Endothelial cell of umbilical vein (primary cell): ENCODE data around the gene SIN3B. TPM values are rescaled to one million over a fixed set of nuclear protein-coding genes. Genes with fewer than 3 reads are reported as not detected.
A peak's percentile ranks its signal among the peaks of the same experiment; 100 is the strongest.

ENCODE experiments used
- BruUV-seq: library from RNA; stranded (reverse); fragments of 400-500 nt; replicated peaks from 2 replicates; lab custom pipeline; 2021; lab: Mats Ljungman, UMichigan
- CTCF ChIA-PET: fragments of 300-600, 350-600 bp; sonication (Branson Sonifier 250); formaldehyde crosslinking; loops from one replicate; lab custom pipeline; 2021; ENCODE audit warnings: antibody characterized with exemption, inconsistent platforms; lab: Charles Lee
- POLR2A ChIA-PET: fragments of 300-600, 350-600 bp; sonication (Branson Sonifier 250); formaldehyde crosslinking; loops from one replicate; lab custom pipeline; 2021; ENCODE audit warnings: antibody characterized with exemption, inconsistent platforms; lab: Charles Lee
- DNase-seq: peaks from one replicate; pipeline ENCODE4 v3.0.0-alpha.2; 2011; ENCODE audit warnings: low read depth, low spot score
- FAIRE-seq: peaks from 2 replicates; lab custom pipeline; 2011; peaks lifted over from hg19 to GRCh38; lab: Jason Lieb, UNC
- H2AFZ ChIP-seq: 2 replicates; pipeline ENCODE4 v1.6.0; 2012; ENCODE audit warnings: low read depth, low read length, control low read depth, inconsistent platforms
- H3K27ac ChIP-seq: 2 replicates; pipeline ENCODE4 v1.5.1; 2011; ENCODE audit warnings: low read depth, mild to moderate bottlenecking, control low read depth, low read length, moderate library complexity; ENCODE audit not compliant: insufficient read depth
- H3K27me3 ChIP-seq, 2 experiments: 2 replicates each; pipeline versions ENCODE4 v1.6.0 to v1.6.1; 2011; ENCODE audit warnings: low read length in 2 of 2, mixed read lengths in 1 of 2; ENCODE audit not compliant: control insufficient read depth in 2 of 2, insufficient read depth in 2 of 2
- H3K36me3 ChIP-seq, 2 experiments: 2 replicates in 1 of 2; 3 replicates in 1 of 2; pipeline ENCODE4 v1.5.1; 2011; ENCODE audit warnings: low read length in 2 of 2, mild to moderate bottlenecking in 1 of 2, moderate library complexity in 1 of 2; ENCODE audit not compliant: control insufficient read depth in 2 of 2, insufficient read depth in 2 of 2; ENCODE audit errors: extremely low read depth in 1 of 2
- H3K4me1 ChIP-seq: 3 replicates; pipeline ENCODE4 v1.5.1; 2011; ENCODE audit warnings: mild to moderate bottlenecking, low read length; ENCODE audit not compliant: control insufficient read depth, insufficient read depth; ENCODE audit errors: extremely low read depth
- H3K4me2 ChIP-seq: 2 replicates; pipeline ENCODE4 v1.6.1; 2011; ENCODE audit warnings: low read length, control low read depth, mixed read lengths; ENCODE audit not compliant: insufficient read depth
- H3K4me3 ChIP-seq, 3 experiments: fragments of 200-600 bp in 1 of 3; sonication (generic), shearing (Covaris generic) in 1 of 3; replicated peaks in 1 of 3; 2 replicates each; pipeline ENCODE4 v1.5.1; 2011 to 2016; ENCODE audit warnings: control low read depth in 3 of 3, low read length in 3 of 3, mild to moderate bottlenecking in 2 of 3, inconsistent platforms in 1 of 3, low read depth in 1 of 3, moderate library complexity in 1 of 3; ENCODE audit not compliant: insufficient read depth in 1 of 3
- H3K79me2 ChIP-seq: 2 replicates; pipeline ENCODE4 v1.6.0; 2012; ENCODE audit warnings: low read length, inconsistent platforms; ENCODE audit not compliant: control insufficient read depth, insufficient read depth
- H3K9ac ChIP-seq: replicated peaks from 2 replicates; pipeline ENCODE3; 2011; ENCODE audit warnings: low read length, control low read depth; ENCODE audit not compliant: insufficient read depth; ENCODE audit errors: extremely low read depth
- H3K9me1 ChIP-seq: replicated peaks from 3 replicates; pipeline ENCODE4 v1.6.0; 2011; ENCODE audit warnings: mild to moderate bottlenecking, low read length; ENCODE audit not compliant: control insufficient read depth, insufficient read depth; ENCODE audit errors: extremely low read depth
- H3K9me3 ChIP-seq: replicated peaks from 2 replicates; pipeline ENCODE4 v1.5.1; 2012; ENCODE audit warnings: low read length, inconsistent platforms; ENCODE audit not compliant: control insufficient read depth, insufficient read depth
- H4K20me1 ChIP-seq: replicated peaks from 2 replicates; pipeline ENCODE3; 2011; ENCODE audit warnings: mild to moderate bottlenecking, low read length; ENCODE audit not compliant: control insufficient read depth, insufficient read depth; ENCODE audit errors: extremely low read depth
- EZH2 ChIP-seq: IDR thresholded peaks from 2 replicates; pipeline ENCODE4 v1.6.1; 2012; ENCODE audit warnings: borderline replicate concordance, low read depth, mild to moderate bottlenecking, moderate library complexity, low read length, inconsistent platforms; ENCODE audit not compliant: severe bottlenecking
- FOS ChIP-seq: IDR thresholded peaks from 2 replicates; pipeline ENCODE4 v1.6.1; 2011; ENCODE audit warnings: mild to moderate bottlenecking, low read length, moderate library complexity, borderline replicate concordance; ENCODE audit not compliant: insufficient read depth
- GATA2 ChIP-seq: IDR thresholded peaks from 2 replicates; pipeline ENCODE4 v1.7.0; 2011; ENCODE audit warnings: low read depth, mild to moderate bottlenecking, moderate library complexity, mixed read lengths, low read length; ENCODE audit not compliant: insufficient read length, insufficient read depth
- JUN ChIP-seq: IDR thresholded peaks from 2 replicates; pipeline ENCODE4 v1.6.1; 2011; ENCODE audit warnings: borderline replicate concordance, low read depth; ENCODE audit not compliant: insufficient read length, insufficient read depth
- MYC ChIP-seq: IDR thresholded peaks from one replicate; pipeline ENCODE4 v1.6.1; 2011; ENCODE audit warnings: mild to moderate bottlenecking, low read depth, low read length
- POLR2A ChIP-seq: IDR thresholded peaks from 2 replicates; pipeline ENCODE4 v1.6.1; 2012; ENCODE audit warnings: low read depth, mild to moderate bottlenecking, control low read depth, low read length
- POLR2AphosphoS5 ChIP-seq: IDR thresholded peaks from 2 replicates; pipeline ENCODE4 v1.6.1; 2012; ENCODE audit warnings: low read depth, mild to moderate bottlenecking, control low read depth, low read length, moderate library complexity; ENCODE audit not compliant: insufficient read depth
- dilution Hi-C: fragments of 300-500 bp; cut with MboI; formaldehyde crosslinking; loops from one replicate; pipeline ENCODE4 v1.15.0; 2019; ENCODE audit warnings: low sequenced_read_pairs; ENCODE audit not compliant: extremely low pct_ligation_motif_present
- intact Hi-C: fragments of 100-400 bp; cut with micrococcal nuclease; formaldehyde crosslinking; loops from one replicate; pipeline ENCODE4 v1.10.0; 2022
- polyA plus RNA-seq, 4 experiments: library from polyadenylated mRNA; depleted of rRNA in 3 of 4; stranded (reverse) in 3 of 4; unstranded in 1 of 4; fragments of >200 nt; gene quantifications; 2 replicates each; pipeline versions ENCODE4 v1.2.1 to v1.2.3, GENCODE V29; 2011 to 2012; ENCODE audit warnings: missing spikeins in 1 of 4
- total RNA-seq: library from RNA; stranded (reverse); gene quantifications from 2 replicates; pipeline ENCODE4 v1.2.3, GENCODE V29; 2021
- TF ChIP-seq, protein P1 (sequence below): IDR thresholded peaks from 2 replicates; pipeline ENCODE4 v1.6.1; 2011; ENCODE audit not compliant: insufficient read depth, insufficient read length
- TF ChIP-seq, protein P2 (sequence below), 2 donors: IDR thresholded peaks; 1 replicate in 1 of 2; 2 replicates in 1 of 2; pipeline ENCODE4 v1.5.1; 2011; ENCODE audit warnings: low read length in 2 of 2, mild to moderate bottlenecking in 2 of 2, moderate library complexity in 2 of 2, control low read depth in 1 of 2, inconsistent platforms in 1 of 2, low read depth in 1 of 2; ENCODE audit not compliant: insufficient read depth in 1 of 2; ENCODE audit errors: extremely low read depth in 1 of 2

SIN3B gene
- total and polyA plus RNA-seq, 2 donors (not counting 3 experiments of a cell fraction or from before 2014, with no cell fraction given) = 46.2 to 75.0 TPM

DNA sequence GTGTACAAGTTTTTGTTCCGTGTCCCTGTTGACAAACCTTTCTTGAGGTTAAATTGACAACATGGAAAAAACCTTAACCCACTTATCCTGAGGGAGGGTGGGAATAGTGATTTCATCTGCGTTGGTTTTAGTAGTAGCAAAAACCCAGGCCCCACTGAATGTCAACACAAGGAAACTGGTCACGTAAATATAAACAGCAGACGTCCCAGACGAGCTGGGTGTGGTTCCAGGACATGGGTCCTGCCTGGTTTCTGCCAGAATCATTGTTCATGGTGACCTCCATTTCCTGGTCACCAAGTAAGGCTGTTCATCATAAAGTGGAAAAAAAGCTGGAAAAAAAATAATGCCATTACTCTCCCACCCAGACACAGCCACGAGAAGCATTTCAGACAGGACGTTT, 42.7 kb downstream of the SIN3B start:
- H3K4me1 ChIP-seq = peaks cover 21% of the 10 kb centered on the region
- no peaks in the 10 kb centered on the region for H4K20me1 ChIP-seq
- POLR2A ChIA-PET = no interaction called here
- CTCF ChIA-PET = interaction anchor here (1.4 kb wide), 1 partner anchor 180 kb away, joined by 5 read pairs; no protein-coding TSS in a partner anchor
- no peaks in the 10 kb centered on the region for H3K9me3 ChIP-seq
- peak; percentile 94 for DNase-seq
- peak overlapping the region; percentile 19 for H3K9ac ChIP-seq
- no peaks in the 10 kb centered on the region for H3K27me3 ChIP-seq
- peak; percentile 99 for FAIRE-seq
- H3K27ac ChIP-seq = peak overlapping the region; percentile 64
- no peaks in the 10 kb centered on the region for H3K9me1 ChIP-seq
- H2AFZ ChIP-seq = no peak overlapping the region
- H3K4me2 ChIP-seq = no peak overlapping the region
- peak; percentile 69 for TF ChIP-seq POLR2AphosphoS5
- TF ChIP-seq MYC = no peak
- peak; percentile 7 for TF ChIP-seq JUN
- TF ChIP-seq, protein P1, sequence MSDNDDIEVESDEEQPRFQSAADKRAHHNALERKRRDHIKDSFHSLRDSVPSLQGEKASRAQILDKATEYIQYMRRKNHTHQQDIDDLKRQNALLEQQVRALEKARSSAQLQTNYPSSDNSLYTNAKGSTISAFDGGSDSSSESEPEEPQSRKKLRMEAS = no peak
- TF ChIP-seq FOS = no peak
- intact Hi-C loops = loop anchor here (1.0 kb wide), 2 partner anchors 16 to 25 kb away; partner anchors contain the start of gene F2RL3
- no TSS peak for BruUV-seq
- H3K79me2 ChIP-seq = peaks cover 27% of the 10 kb centered on the region
- no peak overlapping the region for H3K4me3 ChIP-seq
- peaks cover 18 to 38% of the 10 kb centered on the region in 2 experiments for H3K36me3 ChIP-seq
- dilution Hi-C loops = no loop called here

DNA sequence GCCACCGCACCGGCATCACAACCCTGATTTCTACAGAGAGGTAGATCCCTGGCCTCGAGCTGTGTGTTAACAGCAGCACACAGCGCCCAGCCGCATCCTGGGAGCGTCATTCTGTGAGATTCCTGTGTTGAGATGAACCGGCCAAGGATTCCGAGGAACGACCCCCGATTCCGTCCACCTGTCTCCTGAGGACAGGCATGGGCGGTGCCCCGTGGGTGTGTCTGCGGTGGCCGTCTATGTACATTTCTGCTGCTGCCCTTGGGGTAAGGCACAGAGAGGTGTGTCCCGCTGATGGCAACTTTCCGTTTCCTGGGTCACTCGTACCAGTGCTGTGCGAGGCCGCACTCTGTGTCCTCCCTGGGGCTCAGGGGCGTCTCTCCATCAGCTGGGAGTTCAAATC, 43.5 kb downstream of the SIN3B start:
- DNase-seq (no peak), FAIRE-seq (no peak)
- H3K36me3 ChIP-seq = peaks cover 22 to 34% of the 10 kb centered on the region in 2 experiments
- H3K9me1 ChIP-seq = no peaks in the 10 kb centered on the region
- H4K20me1 ChIP-seq = no peaks in the 10 kb centered on the region
- no TSS peak for BruUV-seq
- H3K4me1 ChIP-seq = peaks cover 27% of the 10 kb centered on the region
- no peak overlapping the region for H2AFZ ChIP-seq
- ChIA-PET POLR2A (no interaction called here), CTCF (interaction anchor here (0.5 kb wide), 1 partner anchor 386 kb away, joined by 4 read pairs; no protein-coding TSS in a partner anchor)
- H3K9me3 ChIP-seq = no peaks in the 10 kb centered on the region
- H3K4me2 ChIP-seq = no peak overlapping the region
- TF ChIP-seq, protein P1 = no peak
- TF ChIP-seq FOS (no peak), POLR2AphosphoS5 (no peak), GATA2 (no peak), EZH2 (no peak), JUN (no peak), POLR2A (no peak), MYC (no peak)
- TF ChIP-seq, protein P2, sequence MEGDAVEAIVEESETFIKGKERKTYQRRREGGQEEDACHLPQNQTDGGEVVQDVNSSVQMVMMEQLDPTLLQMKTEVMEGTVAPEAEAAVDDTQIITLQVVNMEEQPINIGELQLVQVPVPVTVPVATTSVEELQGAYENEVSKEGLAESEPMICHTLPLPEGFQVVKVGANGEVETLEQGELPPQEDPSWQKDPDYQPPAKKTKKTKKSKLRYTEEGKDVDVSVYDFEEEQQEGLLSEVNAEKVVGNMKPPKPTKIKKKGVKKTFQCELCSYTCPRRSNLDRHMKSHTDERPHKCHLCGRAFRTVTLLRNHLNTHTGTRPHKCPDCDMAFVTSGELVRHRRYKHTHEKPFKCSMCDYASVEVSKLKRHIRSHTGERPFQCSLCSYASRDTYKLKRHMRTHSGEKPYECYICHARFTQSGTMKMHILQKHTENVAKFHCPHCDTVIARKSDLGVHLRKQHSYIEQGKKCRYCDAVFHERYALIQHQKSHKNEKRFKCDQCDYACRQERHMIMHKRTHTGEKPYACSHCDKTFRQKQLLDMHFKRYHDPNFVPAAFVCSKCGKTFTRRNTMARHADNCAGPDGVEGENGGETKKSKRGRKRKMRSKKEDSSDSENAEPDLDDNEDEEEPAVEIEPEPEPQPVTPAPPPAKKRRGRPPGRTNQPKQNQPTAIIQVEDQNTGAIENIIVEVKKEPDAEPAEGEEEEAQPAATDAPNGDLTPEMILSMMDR (IDR thresholded peaks at IDR 0.05; ENCODE audit: extremely low read depth in 1 of 2, insufficient read depth in 1 of 2, low read depth in 1 of 2, low read length in 2 of 2) = no peak
- H3K4me3 ChIP-seq = no peak overlapping the region
- H3K9ac ChIP-seq = no peak overlapping the region
- peaks cover 27% of the 10 kb centered on the region for H3K79me2 ChIP-seq
- H3K27ac ChIP-seq = peak overlapping the region; percentile 64
- intact Hi-C loops (loop anchor here (1.0 kb wide), 2 partner anchors 16 to 25 kb away; partner anchors contain the start of gene F2RL3), dilution Hi-C loops (no loop called here)
- H3K27me3 ChIP-seq = no peaks in the 10 kb centered on the region
